Liver (tissue), 9 donors: ENCODE measurements around the gene SOBP. TPM values are rescaled to one million over a fixed set of nuclear protein-coding genes. Genes with fewer than 3 reads are reported as not detected.

ENCODE experiments used
- DNase-seq: peaks from one replicate; pipeline ENCODE4 v3.0.0-alpha.2; 2017; ENCODE audit warnings: low spot score
- H3K27ac ChIP-seq, 2 donors: one replicate each; pipeline ENCODE4 v1.7.0; 2013; ENCODE audit warnings: inconsistent platforms in 2 of 2, low read length in 2 of 2, control low read depth in 1 of 2, low read depth in 1 of 2, mild to moderate bottlenecking in 1 of 2
- H3K27me3 ChIP-seq, 4 donors: one replicate each; pipeline versions ENCODE4 v1.6.1 to v1.7.0; 2013; ENCODE audit warnings: low read length in 3 of 4, inconsistent platforms in 1 of 4, mild to moderate bottlenecking in 1 of 4, moderate library complexity in 1 of 4; ENCODE audit not compliant: control insufficient read depth in 4 of 4, insufficient read depth in 4 of 4
- H3K36me3 ChIP-seq, 4 donors: one replicate each; pipeline versions ENCODE4 v1.6.1 to v1.7.0; 2013; ENCODE audit warnings: low read length in 3 of 4, mild to moderate bottlenecking in 3 of 4, low read depth in 1 of 4, moderate library complexity in 1 of 4; ENCODE audit not compliant: control insufficient read depth in 4 of 4, insufficient read depth in 3 of 4
- H3K4me1 ChIP-seq, 4 donors: one replicate each; pipeline versions ENCODE4 v1.6.1 to v1.7.0; 2013; ENCODE audit warnings: low read length in 3 of 4, mild to moderate bottlenecking in 3 of 4, moderate library complexity in 1 of 4; ENCODE audit not compliant: control insufficient read depth in 4 of 4, insufficient read depth in 4 of 4
- H3K4me3 ChIP-seq, 3 donors: one replicate each; pipeline versions ENCODE4 v1.6.1 to v1.7.0; 2013; ENCODE audit warnings: low read length in 3 of 3, control low read depth in 1 of 3, low read depth in 1 of 3, mild to moderate bottlenecking in 1 of 3
- H3K9ac ChIP-seq, 2 donors: one replicate each; pipeline ENCODE4 v1.7.0; 2013; ENCODE audit warnings: low read length in 2 of 2, mild to moderate bottlenecking in 2 of 2, moderate library complexity in 2 of 2, control low read depth in 1 of 2, low read depth in 1 of 2
- H3K9me3 ChIP-seq, 4 donors: one replicate each; pipeline versions ENCODE4 v1.6.1 to v1.7.0; 2013; ENCODE audit warnings: low read length in 3 of 4; ENCODE audit not compliant: control insufficient read depth in 4 of 4
- EGR1 ChIP-seq, 2 donors: IDR thresholded peaks; 2 replicates each; pipeline ENCODE4 v1.6.1; 2016 to 2018; ENCODE audit warnings: antibody characterized with exemption in 2 of 2, low read depth in 2 of 2
- FOXA1 ChIP-seq: IDR thresholded peaks from 2 replicates; pipeline ENCODE4 v1.6.1; 2016; ENCODE audit warnings: antibody characterized with exemption
- FOXA2 ChIP-seq: IDR thresholded peaks from 2 replicates; pipeline ENCODE4 v1.6.1; 2016; ENCODE audit warnings: antibody characterized with exemption
- GABPA ChIP-seq, 2 donors: IDR thresholded peaks in 1 of 2; conservative IDR thresholded peaks in 1 of 2; 2 replicates each; pipeline ENCODE4 v1.6.1; 2016; ENCODE audit warnings: antibody characterized with exemption in 2 of 2, mild to moderate bottlenecking in 1 of 2, moderate library complexity in 1 of 2
- HNF4A ChIP-seq, 2 donors: conservative IDR thresholded peaks; 2 replicates each; pipeline ENCODE4 v1.6.1; 2016; ENCODE audit warnings: antibody characterized with exemption in 2 of 2, mild to moderate bottlenecking in 2 of 2
- HNF4G ChIP-seq: IDR thresholded peaks from 2 replicates; pipeline ENCODE4 v1.6.1; 2016; ENCODE audit warnings: antibody characterized with exemption
- JUND ChIP-seq, 2 donors: IDR thresholded peaks; 2 replicates each; pipeline ENCODE4 v1.6.1; 2016; ENCODE audit warnings: antibody characterized with exemption in 2 of 2
- NR2F2 ChIP-seq: IDR thresholded peaks from 2 replicates; pipeline ENCODE4 v1.6.1; 2016; ENCODE audit warnings: antibody characterized with exemption
- RAD21 ChIP-seq, 2 donors: IDR thresholded peaks; 2 replicates each; pipeline ENCODE4 v1.6.1; 2016; ENCODE audit warnings: antibody characterized with exemption in 2 of 2, mild to moderate bottlenecking in 2 of 2
- SP1 ChIP-seq: IDR thresholded peaks from 2 replicates; pipeline ENCODE4 v1.6.1; 2018; ENCODE audit warnings: antibody characterized with exemption, mild to moderate bottlenecking
- TAF1 ChIP-seq: conservative IDR thresholded peaks from 2 replicates; pipeline ENCODE4 v1.6.1; 2016; ENCODE audit warnings: antibody characterized with exemption, mild to moderate bottlenecking
- YY1 ChIP-seq: IDR thresholded peaks from 2 replicates; pipeline ENCODE4 v1.6.1; 2016; ENCODE audit warnings: antibody characterized with exemption, mild to moderate bottlenecking
- WGBS: extraction: QIAGEN DNeasy Blood & Tissue Kit; methylation state at CpG from one replicate; pipeline ENCODE4 v1.1.7; 2013; 5-methylcytosine and 5-hydroxymethylcytosine counted together
- polyA plus RNA-seq, 2 donors: library from polyadenylated mRNA; stranded (reverse) in 1 of 2; unstranded in 1 of 2; fragments of 200-250 nt in 1 of 2; fragments of >200 nt in 1 of 2; fragmentation: Nextera tagmentation in 1 of 2; extraction: Ambion mirVana in 1 of 2; gene quantifications; one replicate each; pipeline versions ENCODE4 v1.2.1 to v1.2.3, GENCODE V29; 2013 to 2015
- total RNA-seq, 2 donors: library from RNA; depleted of rRNA; stranded (reverse); fragments of >200 nt; gene quantifications; one replicate each; pipeline ENCODE4 v1.2.3, GENCODE V29; 2014
- TF ChIP-seq, protein P1 (sequence below): IDR thresholded peaks from 2 replicates; pipeline ENCODE4 v1.6.1; 2016; ENCODE audit warnings: antibody characterized with exemption
- TF ChIP-seq, protein P2 (sequence below): IDR thresholded peaks from 2 replicates; pipeline ENCODE4 v1.6.1; 2016; ENCODE audit warnings: antibody characterized with exemption, mild to moderate bottlenecking
- TF ChIP-seq, protein P3 (sequence below): IDR thresholded peaks from 2 replicates; pipeline ENCODE4 v1.6.1; 2016; ENCODE audit warnings: antibody characterized with exemption
- donor health status: healthy.
- donor health status: healthy.
- donor health status: healthy.
- donor health status: healthy.
- donor health status: healthy.

SOBP gene
- total and polyA plus RNA-seq, 4 donors, result 0.99 to 5.4 (median 1.9) TPM

DNA sequence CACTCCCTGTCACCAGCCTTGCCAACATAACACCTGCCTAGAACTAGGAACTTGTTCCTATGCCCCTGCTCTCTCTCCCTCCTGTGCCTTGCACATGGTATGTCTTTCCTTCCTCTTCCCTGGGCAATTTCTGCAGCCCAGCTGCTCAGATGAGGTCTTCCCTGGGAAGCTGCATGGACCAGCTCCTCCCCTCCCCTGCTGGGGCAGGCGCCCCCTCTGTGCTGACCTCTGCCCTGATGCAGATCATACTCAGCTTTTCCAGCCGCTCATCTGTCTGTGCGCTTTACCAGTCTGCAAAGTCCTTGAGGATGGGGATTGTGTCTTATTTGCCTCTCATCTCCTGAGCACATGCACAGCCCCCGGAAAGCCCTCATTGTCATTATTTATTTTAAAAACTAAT lies 172.4 kb downstream of the SOBP start:
- WGBS, result 91% methylated on average over 4 of the region's 4 CpGs
- no peak for DNase-seq
- H3K36me3 ChIP-seq, result no peaks in the 10 kb centered on the region

DNA sequence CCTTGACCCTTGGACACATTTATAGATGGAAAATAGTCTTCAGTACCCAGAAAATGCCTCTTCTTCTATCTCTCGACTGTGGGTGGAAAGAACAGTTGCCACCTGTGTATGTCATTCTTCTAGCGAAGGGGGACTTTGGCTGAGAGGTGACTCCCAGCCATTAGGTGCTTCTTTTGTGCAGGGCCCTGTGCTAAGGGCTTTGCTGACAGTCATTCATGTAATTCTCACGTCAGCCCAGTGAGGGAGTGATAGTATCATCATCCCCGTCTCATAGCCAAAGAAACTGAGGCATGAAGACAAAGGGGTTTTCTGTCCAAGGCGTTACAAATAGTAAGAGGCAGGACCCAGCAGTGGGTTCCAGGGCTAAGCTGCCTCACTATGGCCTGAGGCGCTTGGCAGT lies 173.4 kb downstream of the SOBP start:
- Histone ChIP-seq H3K9me3 (no peaks in the 10 kb centered on the region), H3K4me3 (no peak overlapping the region), H3K27me3 (no peaks in the 10 kb centered on the region), H3K9ac (no peak overlapping the region), H3K27ac (no peak overlapping the region), H3K36me3 (no peaks in the 10 kb centered on the region), H3K4me1 (peaks cover 2 to 4% (median 2%) of the 10 kb centered on the region in 4 donors)
- WGBS, result 91% methylated on average over 6 of the region's 6 CpGs
- TF ChIP-seq EGR1 (IDR thresholded peaks at IDR 0.05; ENCODE audit: low read depth in 2 of 2), result no peak
- TF ChIP-seq, protein P1, sequence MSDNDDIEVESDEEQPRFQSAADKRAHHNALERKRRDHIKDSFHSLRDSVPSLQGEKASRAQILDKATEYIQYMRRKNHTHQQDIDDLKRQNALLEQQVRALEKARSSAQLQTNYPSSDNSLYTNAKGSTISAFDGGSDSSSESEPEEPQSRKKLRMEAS, result no peak
- TF ChIP-seq, protein P2, sequence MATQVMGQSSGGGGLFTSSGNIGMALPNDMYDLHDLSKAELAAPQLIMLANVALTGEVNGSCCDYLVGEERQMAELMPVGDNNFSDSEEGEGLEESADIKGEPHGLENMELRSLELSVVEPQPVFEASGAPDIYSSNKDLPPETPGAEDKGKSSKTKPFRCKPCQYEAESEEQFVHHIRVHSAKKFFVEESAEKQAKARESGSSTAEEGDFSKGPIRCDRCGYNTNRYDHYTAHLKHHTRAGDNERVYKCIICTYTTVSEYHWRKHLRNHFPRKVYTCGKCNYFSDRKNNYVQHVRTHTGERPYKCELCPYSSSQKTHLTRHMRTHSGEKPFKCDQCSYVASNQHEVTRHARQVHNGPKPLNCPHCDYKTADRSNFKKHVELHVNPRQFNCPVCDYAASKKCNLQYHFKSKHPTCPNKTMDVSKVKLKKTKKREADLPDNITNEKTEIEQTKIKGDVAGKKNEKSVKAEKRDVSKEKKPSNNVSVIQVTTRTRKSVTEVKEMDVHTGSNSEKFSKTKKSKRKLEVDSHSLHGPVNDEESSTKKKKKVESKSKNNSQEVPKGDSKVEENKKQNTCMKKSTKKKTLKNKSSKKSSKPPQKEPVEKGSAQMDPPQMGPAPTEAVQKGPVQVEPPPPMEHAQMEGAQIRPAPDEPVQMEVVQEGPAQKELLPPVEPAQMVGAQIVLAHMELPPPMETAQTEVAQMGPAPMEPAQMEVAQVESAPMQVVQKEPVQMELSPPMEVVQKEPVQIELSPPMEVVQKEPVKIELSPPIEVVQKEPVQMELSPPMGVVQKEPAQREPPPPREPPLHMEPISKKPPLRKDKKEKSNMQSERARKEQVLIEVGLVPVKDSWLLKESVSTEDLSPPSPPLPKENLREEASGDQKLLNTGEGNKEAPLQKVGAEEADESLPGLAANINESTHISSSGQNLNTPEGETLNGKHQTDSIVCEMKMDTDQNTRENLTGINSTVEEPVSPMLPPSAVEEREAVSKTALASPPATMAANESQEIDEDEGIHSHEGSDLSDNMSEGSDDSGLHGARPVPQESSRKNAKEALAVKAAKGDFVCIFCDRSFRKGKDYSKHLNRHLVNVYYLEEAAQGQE, result no peak
- no peak for DNase-seq

More for the DNA sequence above, 172.4 kb downstream of the SOBP start:
- Histone ChIP-seq H3K27me3 (no peaks in the 10 kb centered on the region), H3K27ac (no peak overlapping the region), H3K4me3 (no peak overlapping the region), H3K9ac (no peak overlapping the region), H3K4me1 (peaks cover 2 to 7% (median 2%) of the 10 kb centered on the region in 4 donors), H3K9me3 (no peaks in the 10 kb centered on the region)
- no peak for TF ChIP-seq NR2F2
- TF ChIP-seq GABPA (IDR thresholded peaks at IDR 0.05 in 1 of 2, conservative IDR thresholded peaks at IDR 0.05 in 1 of 2), result no peak
- TF ChIP-seq JUND (IDR thresholded peaks at IDR 0.05), result no peak

DNA sequence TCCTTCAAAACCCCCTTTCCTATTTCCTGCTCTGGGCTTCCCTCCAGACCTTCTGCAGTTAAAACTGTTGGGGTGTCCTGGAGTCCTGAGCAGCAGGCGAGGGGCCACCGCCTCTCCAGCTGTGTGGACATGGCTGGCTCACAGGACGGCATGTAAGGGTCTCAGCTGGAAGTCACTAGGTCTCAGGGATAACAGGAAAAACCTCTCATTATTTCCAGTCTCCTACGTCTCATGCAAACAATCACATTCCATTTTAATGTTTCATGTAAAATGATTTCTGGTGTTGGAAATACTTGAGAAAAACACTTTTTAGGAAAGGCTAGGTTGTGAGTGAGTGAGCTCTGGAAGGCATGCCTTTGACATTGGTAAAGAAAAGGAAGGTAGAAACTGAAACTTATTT lies 175.5 kb downstream of the SOBP start:
- Histone ChIP-seq H3K4me3 (no peak overlapping the region), H3K9ac (no peak overlapping the region), H3K36me3 (no peaks in the 10 kb centered on the region), H3K4me1 (peaks cover 2 to 4% (median 2%) of the 10 kb centered on the region in 4 donors), H3K27me3 (no peaks in the 10 kb centered on the region), H3K9me3 (no peaks in the 10 kb centered on the region), H3K27ac (no peak overlapping the region)
- no peak for DNase-seq
- 85% methylated on average over 4 of the region's 4 CpGs for WGBS
- TF ChIP-seq NR2F2 (no peak), HNF4A (conservative IDR thresholded peaks at IDR 0.05) (no peak), FOXA1 (no peak), EGR1 (IDR thresholded peaks at IDR 0.05; ENCODE audit: low read depth in 2 of 2) (no peak), TAF1 (no peak), FOXA2 (no peak), HNF4G (no peak), YY1 (no peak), RAD21 (IDR thresholded peaks at IDR 0.05) (no peak), SP1 (no peak), JUND (IDR thresholded peaks at IDR 0.05) (no peak), GABPA (IDR thresholded peaks at IDR 0.05 in 1 of 2, conservative IDR thresholded peaks at IDR 0.05 in 1 of 2) (no peak)
- TF ChIP-seq, protein P1, result no peak
- TF ChIP-seq, protein P3, sequence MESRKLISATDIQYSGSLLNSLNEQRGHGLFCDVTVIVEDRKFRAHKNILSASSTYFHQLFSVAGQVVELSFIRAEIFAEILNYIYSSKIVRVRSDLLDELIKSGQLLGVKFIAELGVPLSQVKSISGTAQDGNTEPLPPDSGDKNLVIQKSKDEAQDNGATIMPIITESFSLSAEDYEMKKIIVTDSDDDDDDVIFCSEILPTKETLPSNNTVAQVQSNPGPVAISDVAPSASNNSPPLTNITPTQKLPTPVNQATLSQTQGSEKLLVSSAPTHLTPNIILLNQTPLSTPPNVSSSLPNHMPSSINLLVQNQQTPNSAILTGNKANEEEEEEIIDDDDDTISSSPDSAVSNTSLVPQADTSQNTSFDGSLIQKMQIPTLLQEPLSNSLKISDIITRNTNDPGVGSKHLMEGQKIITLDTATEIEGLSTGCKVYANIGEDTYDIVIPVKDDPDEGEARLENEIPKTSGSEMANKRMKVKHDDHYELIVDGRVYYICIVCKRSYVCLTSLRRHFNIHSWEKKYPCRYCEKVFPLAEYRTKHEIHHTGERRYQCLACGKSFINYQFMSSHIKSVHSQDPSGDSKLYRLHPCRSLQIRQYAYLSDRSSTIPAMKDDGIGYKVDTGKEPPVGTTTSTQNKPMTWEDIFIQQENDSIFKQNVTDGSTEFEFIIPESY, result no peak
- TF ChIP-seq, protein P2, result no peak
